IMR-90 (cell line): ENCODE data around the gene ZSCAN16. TPM values are rescaled to one million over a fixed set of nuclear protein-coding genes. Genes with fewer than 3 reads are reported as not detected.

ENCODE experiments used
- ATAC-seq: fragments of 200-7000 bp; cut with Tn5 transposase; 2 replicates; pipeline ENCODE4 v1.9.1; 2020; ENCODE audit warnings: low read depth, mild to moderate bottlenecking, moderate library complexity
- BruUV-seq: library from RNA; stranded (reverse); fragments of 400-500 nt; replicated peaks from 2 replicates; lab custom pipeline; 2021; lab: Mats Ljungman, UMichigan
- CTCF ChIA-PET: fragments of 300-600 bp; formaldehyde crosslinking; extraction: SDS; loops from one replicate; lab custom pipeline; 2021; ENCODE audit warnings: antibody characterized with exemption; lab: Yijun Ruan, JAX
- POLR2A ChIA-PET: fragments of 300-600 bp; sonication (Branson Sonifier 250); formaldehyde crosslinking; loops from one replicate; lab custom pipeline; 2022; ENCODE audit warnings: antibody characterized with exemption; ENCODE audit not compliant: unreplicated experiment; lab: Charles Lee
- DNase-seq: peaks from one replicate; pipeline ENCODE4 v3.0.0; 2013
- H2AFZ ChIP-seq: replicated peaks from 2 replicates; pipeline ENCODE3; 2013; ENCODE audit warnings: low read length, mild to moderate bottlenecking; ENCODE audit not compliant: poor library complexity
- H2AK5ac ChIP-seq: 2 replicates; pipeline ENCODE4 v1.6.1; 2013; ENCODE audit warnings: low read depth, low read length, inconsistent platforms
- H2AK9ac ChIP-seq: replicated peaks from 2 replicates; pipeline ENCODE3; 2013; ENCODE audit warnings: mild to moderate bottlenecking, low read depth, low read length, moderate library complexity; ENCODE audit not compliant: poor library complexity
- H2BK120ac ChIP-seq: 2 replicates; pipeline ENCODE4 v1.6.1; 2013; ENCODE audit warnings: low read depth, low read length, inconsistent platforms
- H2BK15ac ChIP-seq: 3 replicates; pipeline ENCODE4 v1.6.1; 2013; ENCODE audit warnings: low read depth, low read length, inconsistent platforms
- H2BK20ac ChIP-seq: 2 replicates; pipeline ENCODE4 v1.6.1; 2013; ENCODE audit warnings: low read depth, mild to moderate bottlenecking, inconsistent platforms, low read length, moderate library complexity
- H2BK5ac ChIP-seq: 2 replicates; pipeline ENCODE4 v1.6.1; 2013; ENCODE audit warnings: mild to moderate bottlenecking, low read depth, low read length, inconsistent platforms; ENCODE audit not compliant: poor library complexity, severe bottlenecking
- H3K14ac ChIP-seq: replicated peaks from 2 replicates; pipeline ENCODE4 v1.6.1; 2013; ENCODE audit warnings: low read depth, low read length, inconsistent platforms
- H3K18ac ChIP-seq: 2 replicates; pipeline ENCODE4 v1.6.1; 2013; ENCODE audit warnings: low read depth, low read length, control low read depth
- H3K23ac ChIP-seq: 2 replicates; pipeline ENCODE4 v1.6.1; 2013; ENCODE audit warnings: low read depth, low read length, inconsistent platforms
- H3K27ac ChIP-seq: 2 replicates; pipeline ENCODE4 v1.5.1; 2013; ENCODE audit warnings: mild to moderate bottlenecking, control low read depth, low read length; ENCODE audit not compliant: insufficient read depth
- H3K27me3 ChIP-seq: 2 replicates; pipeline ENCODE4 v1.6.1; 2013; ENCODE audit warnings: low read length; ENCODE audit not compliant: control insufficient read depth, insufficient read depth
- H3K36me3 ChIP-seq: 2 replicates; pipeline ENCODE4 v1.6.1; 2013; ENCODE audit warnings: low read length, mixed read lengths; ENCODE audit not compliant: control insufficient read depth, insufficient read depth
- H3K4ac ChIP-seq: 2 replicates; pipeline ENCODE4 v1.6.1; 2013; ENCODE audit warnings: low read depth, low read length, inconsistent platforms
- H3K4me1 ChIP-seq: 2 replicates; pipeline ENCODE4 v1.6.1; 2013; ENCODE audit warnings: low read length, mixed read lengths; ENCODE audit not compliant: control insufficient read depth, insufficient read depth
- H3K4me2 ChIP-seq: 2 replicates; pipeline ENCODE4 v1.6.1; 2013; ENCODE audit warnings: low read depth, mild to moderate bottlenecking, control low read depth, low read length, moderate library complexity
- H3K4me3 ChIP-seq: 2 replicates; pipeline ENCODE4 v1.5.1; 2013; ENCODE audit warnings: low read depth, mild to moderate bottlenecking, control low read depth, low read length, moderate library complexity; ENCODE audit not compliant: insufficient read depth
- H3K56ac ChIP-seq: 2 replicates; pipeline ENCODE4 v1.6.1; 2013; ENCODE audit warnings: low read length, inconsistent platforms; ENCODE audit not compliant: insufficient read depth; ENCODE audit errors: extremely low read depth
- H3K79me1 ChIP-seq, 2 experiments: 2 replicates each; pipeline ENCODE4 v1.6.1; 2013; ENCODE audit warnings: low read length in 2 of 2, inconsistent platforms in 1 of 2, low read depth in 1 of 2
- H3K9ac ChIP-seq: 2 replicates; pipeline ENCODE4 v1.6.1; 2013; ENCODE audit warnings: low read depth, low read length, control low read depth
- H3K9me1 ChIP-seq: 2 replicates; pipeline ENCODE4 v1.6.1; 2013; ENCODE audit warnings: low read length, inconsistent platforms; ENCODE audit not compliant: insufficient read depth
- H3K9me3 ChIP-seq: 2 replicates; pipeline ENCODE4 v1.6.1; 2013; ENCODE audit warnings: low read length; ENCODE audit not compliant: control insufficient read depth, insufficient read depth
- H4K20me1 ChIP-seq: 2 replicates; pipeline ENCODE4 v1.6.1; 2013; ENCODE audit warnings: low read length, inconsistent platforms; ENCODE audit not compliant: insufficient read depth
- H4K5ac ChIP-seq: 2 replicates; pipeline ENCODE4 v1.6.1; 2013; ENCODE audit warnings: mild to moderate bottlenecking, low read depth, low read length, control low read depth
- H4K8ac ChIP-seq, 2 experiments: 2 replicates each; pipeline ENCODE4 v1.6.1; 2013; ENCODE audit warnings: low read depth in 2 of 2, low read length in 2 of 2, control low read depth in 1 of 2, inconsistent platforms in 1 of 2
- H4K91ac ChIP-seq: 2 replicates; pipeline ENCODE4 v1.6.1; 2013; ENCODE audit warnings: low read depth, low read length, inconsistent platforms; ENCODE audit not compliant: insufficient read depth
- BHLHE40 ChIP-seq: fragments of 150-350 bp; IDR thresholded peaks from 2 replicates; pipeline ENCODE4 v1.6.1; 2016; ENCODE audit warnings: mild to moderate bottlenecking, low read depth, low read length
- CEBPB ChIP-seq: IDR thresholded peaks from 2 replicates; pipeline ENCODE4 v1.6.1; 2012; ENCODE audit warnings: low read depth, low read length, improper control_type of control experiment
- CTCF ChIP-seq: conservative IDR thresholded peaks from 2 replicates; pipeline ENCODE4 v1.5.1; 2012; ENCODE audit warnings: mild to moderate bottlenecking, low read depth, low read length, improper control_type of control experiment
- FOS ChIP-seq: fragments of 150-350 bp; IDR thresholded peaks from 2 replicates; pipeline ENCODE4 v1.6.1; 2016; ENCODE audit warnings: low read depth, low read length
- MAFK ChIP-seq: IDR thresholded peaks from 2 replicates; pipeline ENCODE4 v1.6.1; 2012; ENCODE audit warnings: low read depth, low read length, improper control_type of control experiment
- MAZ ChIP-seq: IDR thresholded peaks from 2 replicates; pipeline ENCODE4 v1.6.1; 2012; ENCODE audit warnings: low read depth, mild to moderate bottlenecking, low read length, improper control_type of control experiment, moderate library complexity, borderline replicate concordance
- NFE2L2 ChIP-seq: fragments of 150-350 bp; IDR thresholded peaks from 2 replicates; pipeline ENCODE4 v1.6.1; 2016; ENCODE audit warnings: low read depth, mild to moderate bottlenecking, low read length
- POLR2A ChIP-seq: IDR thresholded peaks from 2 replicates; pipeline ENCODE4 v1.6.1; 2012; ENCODE audit warnings: mild to moderate bottlenecking, low read depth, low read length
- RAD21 ChIP-seq: IDR thresholded peaks from 2 replicates; pipeline ENCODE4 v1.6.1; 2012; ENCODE audit warnings: low read length, improper control_type of control experiment
- USF2 ChIP-seq: fragments of 150-350 bp; IDR thresholded peaks from 2 replicates; pipeline ENCODE4 v1.6.1; 2017; ENCODE audit warnings: mild to moderate bottlenecking, antibody characterized with exemption, low read length, low read depth
- WGBS, 2 experiments: methylation state at CpG; one replicate each; pipeline versions ENCODE4 v1.1.5 to v1.1.7; 2013; ENCODE audit warnings: missing lambda C conversion rate in 2 of 2; ENCODE audit not compliant: insufficient read length in 1 of 2; ENCODE audit errors: extremely low coverage in 2 of 2; 5-methylcytosine and 5-hydroxymethylcytosine counted together
- dilution Hi-C: fragments of 300-500 bp; cut with HindIII; formaldehyde crosslinking; loops from one replicate; pipeline ENCODE4 v1.14.3; 2018; ENCODE audit warnings: low sequenced_read_pairs; ENCODE audit not compliant: unreplicated experiment
- in situ Hi-C: fragments of 300-500 bp; cut with MboI; formaldehyde crosslinking; loops from 3 replicates; pipeline ENCODE4 v1.14.3; 2019; ENCODE audit warnings: low sequenced_read_pairs, inconsistent platforms, mixed read lengths
- intact Hi-C: fragments of 100-400 bp; cut with micrococcal nuclease; formaldehyde crosslinking; loops from 2 replicates; pipeline ENCODE4 v1.10.0; 2022
- polyA plus RNA-seq, 3 experiments: library from polyadenylated mRNA; depleted of rRNA; stranded (reverse); fragments of >200 nt; gene quantifications; 2 replicates each; pipeline ENCODE4 v1.2.3, GENCODE V29; 2012; ENCODE audit warnings: low replicate concordance in 1 of 3
- total RNA-seq: library from RNA; depleted of rRNA; stranded (reverse); fragments of >200 nt; gene quantifications from 2 replicates; pipeline ENCODE4 v1.2.3, GENCODE V29; 2012

ZSCAN16 gene
- total and polyA plus RNA-seq, 2 of the 4 experiments (the other 2 are of a cell fraction) = 1.8 to 3.0 TPM

GRCh38 chr6:28142446-28142845 lies 18.0 kb downstream of the ZSCAN16 start:
- H3K27ac ChIP-seq = no peak overlapping the region

More at GRCh38 chr6:28142446-28142845, 18.0 kb downstream of the ZSCAN16 start:
- H3K79me1 ChIP-seq = peaks cover 3 to 32% of the 10 kb centered on the region in 2 experiments
- no peaks in the 10 kb centered on the region for H4K20me1 ChIP-seq
- H2AK9ac ChIP-seq = no peak overlapping the region
- no peak overlapping the region for H3K23ac ChIP-seq
- H3K14ac ChIP-seq = no peak overlapping the region
- peak overlapping the region in 1 of 2 experiments; percentile 56; a peak in 2 of 4 replicates for H4K8ac ChIP-seq
- H3K36me3 ChIP-seq = peaks cover 2% of the 10 kb centered on the region; the same call in 1 of the 2 replicates
- peak overlapping the region; percentile 98 for H3K4me2 ChIP-seq
- no TSS peak for BruUV-seq
- peak overlapping the region; percentile 79; the same call in 1 of the 2 replicates for H3K56ac ChIP-seq
- ATAC-seq (no peak), DNase-seq (peak; percentile 25)
- H2AK5ac ChIP-seq = no peak overlapping the region
- dilution Hi-C loops = no loop called here
- in situ Hi-C loops = loop anchor here (10.0 kb wide), 1 partner anchor 72 kb away; no protein-coding TSS in a partner anchor
- ChIA-PET CTCF (interaction anchor here (1.0 to 1.8 kb wide), 3 partner anchors 12 to 214 kb away, joined by 3 to 6 read pairs (median 3); no protein-coding TSS in a partner anchor), POLR2A (no interaction called here)
- peaks cover 2% of the 10 kb centered on the region; the same call in 1 of the 2 replicates for H3K4me1 ChIP-seq
- H2BK120ac ChIP-seq = no peak overlapping the region
- no peak overlapping the region for H4K91ac ChIP-seq
- H3K9me1 ChIP-seq = 0 out of 2 replicates have a peak, but pooled peaks cover 2% of the 10 kb centered on the region
- no peak overlapping the region for H2BK15ac ChIP-seq
- intact Hi-C loops = no loop called here
- no CpG with 5 or more reads among the region's 4 CpGs for WGBS, 2 experiments
- H3K9ac ChIP-seq = peak overlapping the region; percentile 94
- H3K18ac ChIP-seq = no peak overlapping the region
- peak overlapping the region; percentile 73 for H3K4me3 ChIP-seq
- H2BK20ac ChIP-seq = no peak overlapping the region
- H2BK5ac ChIP-seq = peak overlapping the region; percentile 68
- no peaks in the 10 kb centered on the region for H3K27me3 ChIP-seq
- H3K4ac ChIP-seq = no peak overlapping the region
- H2AFZ ChIP-seq = no peak overlapping the region
- no peak for TF ChIP-seq POLR2A
- TF ChIP-seq CEBPB = no peak
- no peak for TF ChIP-seq BHLHE40
- no peak for TF ChIP-seq MAFK
- TF ChIP-seq NFE2L2 = no peak
- no peak for TF ChIP-seq FOS
- TF ChIP-seq MAZ = no peak
- no peak for TF ChIP-seq USF2
- TF ChIP-seq RAD21 = no peak
- no peak for TF ChIP-seq CTCF
- peak overlapping the region; percentile 93 for H4K5ac ChIP-seq
- H3K9me3 ChIP-seq = no peaks in the 10 kb centered on the region
